ENCODE results near the gene DGKG.

DGKG gene

DNA sequence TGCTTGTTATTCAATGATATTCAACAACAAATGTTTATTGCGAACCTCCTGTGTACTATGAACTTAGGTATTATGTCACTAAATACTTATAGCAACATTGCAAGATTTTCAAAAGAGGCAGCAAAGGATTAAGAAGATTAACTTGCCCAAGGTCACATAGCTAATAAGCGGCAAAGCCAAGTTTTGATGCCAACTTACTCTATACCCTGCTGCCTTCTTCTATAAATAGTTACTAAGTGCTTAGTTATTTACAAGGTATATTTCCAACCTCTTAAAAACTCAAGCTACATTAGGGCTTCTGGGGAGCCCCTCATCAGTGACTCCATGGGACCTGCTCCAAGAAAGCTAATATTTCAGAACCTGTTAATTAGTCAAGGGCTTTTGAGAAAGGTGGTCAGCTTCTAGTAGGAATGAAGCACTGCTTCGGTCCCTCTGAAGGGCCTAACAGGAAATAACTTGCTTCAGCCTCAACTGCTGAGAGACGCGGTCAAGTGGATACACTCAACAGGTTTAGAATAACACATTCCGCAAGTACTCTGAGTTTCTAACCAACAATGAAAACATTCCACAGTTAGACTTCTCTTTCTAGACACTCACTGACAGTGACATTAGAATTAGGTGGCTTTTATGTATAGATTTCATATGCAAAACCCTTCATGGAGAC lies 125.5 kb downstream of the DGKG start:
- DNase-seq = no peak

DNA sequence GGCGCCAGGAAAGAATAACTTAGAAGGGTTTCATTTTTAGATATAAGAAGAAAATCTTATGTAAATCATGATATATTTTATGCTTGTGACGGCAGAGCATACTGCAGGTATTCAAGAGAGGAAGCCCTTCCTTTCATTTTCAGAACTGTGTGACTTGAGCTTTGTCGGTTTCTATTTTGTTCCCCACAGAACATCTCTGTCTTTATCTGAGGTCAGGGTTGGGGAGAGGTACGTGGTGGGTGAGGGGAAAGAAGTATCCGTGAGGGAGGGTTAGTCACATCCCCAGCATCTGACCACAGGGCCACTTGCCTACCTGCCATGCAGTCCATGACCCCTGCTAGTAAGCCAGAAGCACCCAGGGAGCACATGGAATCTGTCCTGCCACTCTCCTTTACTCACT lies 126.5 kb downstream of the DGKG start:
- DNase-seq = no peak

DNA sequence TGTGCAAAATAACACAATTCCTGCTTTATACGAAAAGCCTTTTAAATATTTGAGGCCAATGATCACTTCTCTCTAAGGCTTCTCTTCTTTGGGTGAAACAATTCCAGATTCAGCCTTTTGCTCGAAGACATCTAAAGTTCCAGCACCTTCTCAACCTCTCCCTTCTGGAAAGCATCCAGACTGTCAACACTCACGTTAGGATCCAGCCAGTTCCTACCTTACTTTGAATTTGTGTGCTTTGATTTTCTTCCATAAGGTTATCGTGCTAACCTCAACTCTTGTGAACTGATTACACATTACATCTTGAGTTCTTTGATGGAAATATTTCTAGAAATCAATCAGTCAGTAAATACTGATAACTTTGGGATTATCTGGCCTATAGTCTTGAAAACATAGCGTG lies 127.9 kb downstream of the DGKG start:
- no peak for DNase-seq

DNA sequence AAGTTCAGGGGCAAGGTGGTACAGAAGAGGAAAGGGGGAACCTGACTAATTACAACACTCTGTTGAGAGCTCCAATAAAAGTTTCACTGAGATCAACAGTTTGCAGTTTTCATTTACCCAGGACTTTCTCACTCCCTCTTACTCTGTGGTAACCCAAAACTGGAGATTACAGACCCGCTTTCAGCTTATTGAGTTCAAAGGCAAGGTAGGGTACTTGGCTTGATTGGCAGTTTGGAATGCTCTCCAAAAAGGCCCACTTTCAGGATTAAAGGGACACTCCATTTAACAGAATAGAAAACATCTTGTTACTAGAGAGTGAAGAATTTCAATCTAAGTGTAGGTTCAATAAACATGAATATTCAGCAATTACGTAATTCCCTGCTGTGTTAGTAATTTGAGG lies 135.6 kb downstream of the DGKG start:
- no peak for DNase-seq

DNA sequence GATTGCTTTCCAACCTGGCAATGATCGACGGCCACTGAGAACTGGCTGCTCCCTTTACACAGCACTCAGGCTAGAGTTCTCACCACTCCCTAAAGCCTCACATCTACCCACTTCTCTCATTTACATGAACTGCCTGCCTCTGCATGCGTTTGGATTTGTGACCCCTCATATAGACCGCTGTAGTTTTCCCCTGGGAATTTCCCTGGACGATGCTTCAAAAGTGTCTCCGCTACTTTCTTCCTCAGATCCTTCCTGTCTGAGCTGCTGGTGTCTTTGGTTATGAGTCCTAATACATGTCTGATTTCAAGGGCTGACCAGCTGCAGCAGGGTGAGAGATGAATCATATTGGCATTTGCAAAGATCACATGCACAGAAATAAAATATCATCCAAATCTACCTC lies 136.4 kb downstream of the DGKG start:
- DNase-seq = no peak

DNA sequence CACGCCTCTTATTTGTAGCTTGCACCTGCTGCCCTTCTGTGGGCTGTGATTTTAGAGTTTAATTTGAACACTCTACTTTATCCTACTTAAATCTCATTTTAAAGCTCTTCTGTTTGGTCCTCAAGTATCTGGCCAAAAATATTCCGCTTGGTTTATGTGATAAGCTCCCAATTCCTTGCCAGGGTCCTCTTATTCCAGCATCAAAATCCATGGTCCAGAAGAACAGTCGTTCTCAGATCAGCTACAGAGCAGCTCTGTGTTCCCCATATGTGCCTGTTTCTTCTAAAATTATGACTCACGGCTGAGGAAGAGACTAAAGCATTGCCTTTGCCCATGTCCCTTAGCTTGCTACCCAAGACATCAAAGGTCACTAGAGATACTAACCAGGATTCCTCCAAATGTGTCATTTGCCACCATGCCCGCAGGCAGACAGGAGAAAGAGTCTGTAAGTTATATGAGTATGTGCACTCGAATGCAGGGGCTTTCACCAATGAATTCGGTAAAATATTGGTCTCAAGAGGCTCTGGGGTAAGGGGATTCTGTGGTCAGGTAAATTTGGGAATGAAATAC lies 137.9 kb downstream of the DGKG start:
- no peak for DNase-seq

DNA sequence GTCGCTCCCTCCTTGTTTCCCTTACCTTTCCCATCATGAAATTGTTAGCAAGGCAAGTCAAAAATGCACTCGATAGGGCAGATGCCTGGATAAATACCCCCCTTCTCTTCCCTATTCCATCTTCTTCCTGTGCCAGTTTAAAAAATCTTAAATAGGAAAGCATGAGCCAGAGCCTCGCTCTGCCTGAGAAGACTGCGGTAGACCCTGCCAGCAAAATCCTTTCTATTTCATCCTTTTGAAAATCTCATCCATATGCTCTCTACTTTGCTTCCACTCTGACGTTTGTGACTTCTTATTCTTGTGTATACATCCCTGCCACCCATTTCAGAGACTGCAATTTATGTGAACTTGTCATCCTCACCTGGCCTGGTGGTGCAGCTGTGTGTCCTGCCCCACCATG lies 138.6 kb downstream of the DGKG start:
- DNase-seq = no peak

DNA sequence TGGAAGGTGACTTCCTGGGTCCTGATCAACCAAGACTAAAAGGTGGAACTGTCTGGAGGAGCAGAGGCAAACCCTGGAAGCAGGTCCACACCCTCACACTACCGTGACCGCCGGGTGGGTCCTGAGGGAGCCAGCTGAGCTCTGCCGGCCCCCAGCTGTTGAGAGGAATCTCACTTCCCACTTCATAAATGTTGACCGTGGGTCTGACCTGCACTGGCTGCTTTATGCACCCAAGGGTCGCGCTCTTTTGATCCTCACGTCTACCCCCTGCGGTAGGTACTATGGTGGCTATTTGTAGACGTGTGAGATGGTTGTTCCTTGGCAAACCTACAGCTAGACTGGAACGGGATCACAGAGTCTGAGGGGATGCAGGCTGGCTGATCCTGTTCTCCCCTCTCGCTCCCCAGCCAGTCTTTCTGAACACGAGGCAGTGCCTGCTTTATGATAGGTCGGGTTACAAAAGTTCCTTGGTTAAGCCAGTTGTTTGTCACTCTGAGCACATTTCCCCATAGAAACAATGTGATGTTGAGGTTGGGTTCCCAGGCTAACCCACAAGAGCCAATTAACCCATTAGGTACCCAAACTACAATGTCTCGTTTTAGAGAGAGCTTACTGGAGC lies 140.2 kb downstream of the DGKG start:
- DNase-seq = no peak

DNA sequence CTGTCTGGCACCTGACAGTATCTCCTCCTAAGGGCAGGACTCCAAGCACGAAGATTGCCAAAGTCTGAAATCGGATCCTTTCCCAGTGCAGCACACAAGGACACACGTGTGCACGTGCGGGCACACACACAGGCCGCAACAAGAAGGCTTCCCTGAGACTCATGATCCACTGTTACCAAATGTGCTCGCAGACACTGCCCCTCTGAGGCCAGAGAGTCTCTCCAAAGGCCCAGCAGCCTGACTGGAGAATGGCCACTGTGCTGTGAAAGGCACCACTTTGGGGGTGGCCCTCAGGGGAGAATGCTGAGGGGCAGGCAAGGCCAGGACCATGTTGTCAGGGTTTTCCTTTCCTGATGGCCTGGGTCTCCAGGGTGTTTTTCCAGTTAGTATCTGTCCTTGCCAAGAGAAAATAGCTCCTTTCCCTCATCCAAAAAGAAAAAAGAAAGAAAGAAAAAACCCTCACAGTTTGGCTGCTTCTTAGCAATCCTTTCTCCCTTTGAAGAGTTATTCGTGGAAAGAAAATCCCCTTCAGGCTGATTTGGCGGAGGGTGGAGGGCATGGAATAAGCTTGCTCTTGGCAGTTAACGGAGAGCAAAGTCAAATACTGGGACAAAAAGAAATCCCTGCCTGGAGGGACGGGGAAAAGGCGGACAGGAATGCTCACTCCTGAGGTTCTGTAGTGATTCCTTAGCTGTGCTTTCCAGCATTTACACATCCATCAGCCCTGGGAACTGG lies 141.0 kb downstream of the DGKG start:
- DNase-seq = no peak

DNA sequence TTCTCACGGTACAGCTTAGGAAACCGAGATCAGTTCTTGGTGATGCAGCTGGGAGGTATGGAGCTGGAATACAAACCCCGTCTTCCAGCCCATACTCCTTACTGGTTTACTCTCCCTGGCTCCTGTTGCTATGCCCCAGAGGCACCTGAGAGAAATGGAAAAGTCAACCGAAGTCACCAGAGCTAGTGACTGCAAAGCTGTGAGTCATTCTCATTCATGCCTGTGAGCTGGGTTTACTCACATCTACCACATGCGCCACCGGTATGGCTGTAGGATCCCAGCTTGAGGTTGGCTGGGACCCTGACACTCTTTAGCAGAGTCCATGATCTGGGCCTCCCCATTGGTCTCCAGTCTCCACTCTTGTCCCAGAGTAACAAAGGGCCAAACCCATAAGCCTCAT lies 141.7 kb downstream of the DGKG start:
- no peak for DNase-seq

DNA sequence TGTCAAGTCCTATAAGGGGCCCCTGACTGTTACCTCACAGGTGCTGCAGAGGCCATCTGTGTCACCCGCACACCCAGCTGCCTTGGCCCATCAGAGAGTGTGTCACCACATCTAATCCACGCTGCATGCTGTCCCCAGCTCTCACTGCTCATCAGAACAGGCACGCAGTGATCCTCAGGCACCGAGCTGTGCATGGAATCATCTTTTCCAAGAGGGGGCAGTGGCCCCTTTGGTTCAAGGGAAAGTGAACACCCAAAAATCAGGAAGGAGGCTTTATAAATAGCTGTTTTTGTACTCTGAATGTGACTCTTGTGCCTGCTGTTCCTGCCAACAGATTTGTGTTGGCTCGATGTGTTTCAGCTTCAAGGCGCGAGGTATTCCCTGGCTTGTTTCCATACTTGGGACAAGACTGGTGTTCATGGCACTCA lies 142.8 kb downstream of the DGKG start:
- DNase-seq = no peak

DNA sequence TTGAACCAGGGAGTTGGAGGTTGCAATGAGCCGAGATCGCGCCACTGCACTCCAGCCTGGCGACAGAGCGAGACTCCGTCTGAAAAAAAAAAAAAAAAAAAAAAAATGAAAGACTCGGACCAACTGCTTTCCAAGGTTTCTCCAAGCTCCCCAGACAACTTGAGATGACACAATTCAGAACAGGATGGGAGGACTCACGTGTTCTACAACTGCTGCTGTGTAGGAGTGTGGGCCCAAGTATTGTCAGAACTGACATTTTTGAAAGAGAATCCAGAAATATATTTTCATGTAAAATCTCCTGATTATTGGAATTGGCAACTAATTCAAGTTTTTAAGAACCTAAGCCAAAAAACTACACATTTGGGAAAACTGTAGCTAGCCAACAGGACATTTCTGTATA lies 143.6 kb downstream of the DGKG start:
- DNase-seq = no peak

DNA sequence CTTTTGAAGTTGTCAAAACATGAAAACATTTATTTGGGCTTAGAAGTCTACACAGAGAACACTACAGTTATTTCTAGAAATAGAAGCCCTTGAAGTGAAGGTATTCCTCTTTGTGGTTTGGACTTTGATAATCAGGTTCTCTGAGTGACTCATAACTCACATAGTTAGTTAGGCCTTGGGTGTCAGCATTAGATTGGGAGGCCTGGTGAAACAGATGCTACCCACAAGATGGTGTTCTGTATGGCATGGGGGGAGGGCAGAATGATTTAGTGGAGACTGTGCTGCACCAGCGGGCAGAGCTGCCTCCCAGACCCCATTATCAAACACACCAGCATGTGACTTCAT lies 144.2 kb downstream of the DGKG start:
- no peak for DNase-seq

DNA sequence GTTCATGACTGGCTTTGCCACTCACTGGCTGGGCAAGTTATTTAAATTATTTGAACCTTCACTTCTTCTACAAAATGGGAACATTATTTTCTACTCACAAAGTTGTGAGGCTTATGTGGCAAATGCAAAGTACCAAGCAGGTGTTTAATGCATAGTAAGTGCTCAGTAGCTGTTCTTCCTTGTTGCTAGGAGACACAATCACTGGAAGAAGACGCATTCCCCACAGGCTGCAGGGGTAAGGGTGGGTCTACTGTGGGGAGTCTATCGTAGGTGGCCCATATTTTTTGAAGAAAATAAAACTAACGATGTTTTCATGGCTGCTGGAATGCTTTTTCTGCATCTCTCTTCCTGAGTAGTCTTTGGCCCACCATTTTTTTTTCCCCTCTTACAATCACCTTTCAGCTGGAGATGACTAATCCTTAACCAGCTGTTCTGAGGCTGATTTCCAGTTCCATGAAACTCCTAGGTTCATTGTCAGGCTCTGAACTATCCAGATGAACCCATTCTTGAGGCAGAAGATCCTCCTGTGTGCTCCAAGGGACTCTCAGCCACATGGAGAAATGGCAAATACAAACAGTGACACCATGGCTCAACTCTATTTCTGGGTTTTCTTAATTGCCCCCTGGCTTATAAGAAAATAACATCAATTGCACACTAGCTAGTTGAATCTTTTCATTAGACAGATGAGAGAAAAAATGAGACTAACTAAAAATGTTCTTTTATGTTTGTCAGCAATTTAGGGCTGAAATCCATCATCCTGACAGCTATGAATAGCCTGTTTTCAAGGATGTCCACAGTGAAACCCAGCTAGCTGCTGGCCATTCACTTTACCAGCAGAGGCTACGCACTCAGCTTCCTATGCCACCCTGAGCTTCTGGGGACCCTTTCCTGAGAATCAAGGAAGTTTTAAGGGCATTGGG lies 144.9 kb downstream of the DGKG start:
- DNase-seq = no peak

DNA sequence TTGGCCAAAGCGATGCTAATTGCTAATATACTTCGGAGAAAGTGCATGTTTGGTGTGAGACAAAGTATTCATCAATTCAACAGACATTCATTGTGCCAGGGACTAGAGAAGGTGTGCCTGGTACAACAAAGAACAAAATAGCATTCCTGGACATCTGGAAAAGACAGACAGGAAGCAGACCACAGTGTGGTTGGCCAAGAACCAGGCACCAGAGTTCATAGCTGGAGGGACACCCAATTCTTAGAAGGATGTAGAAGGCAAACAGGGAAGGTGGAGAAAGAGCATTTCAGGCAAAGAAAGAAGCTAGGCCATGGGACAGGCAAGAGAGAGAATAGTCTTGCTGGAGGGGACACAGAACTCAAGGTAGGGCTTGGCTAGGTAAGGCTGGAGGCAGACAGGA lies 147.4 kb downstream of the DGKG start:
- no peak for DNase-seq

DNA sequence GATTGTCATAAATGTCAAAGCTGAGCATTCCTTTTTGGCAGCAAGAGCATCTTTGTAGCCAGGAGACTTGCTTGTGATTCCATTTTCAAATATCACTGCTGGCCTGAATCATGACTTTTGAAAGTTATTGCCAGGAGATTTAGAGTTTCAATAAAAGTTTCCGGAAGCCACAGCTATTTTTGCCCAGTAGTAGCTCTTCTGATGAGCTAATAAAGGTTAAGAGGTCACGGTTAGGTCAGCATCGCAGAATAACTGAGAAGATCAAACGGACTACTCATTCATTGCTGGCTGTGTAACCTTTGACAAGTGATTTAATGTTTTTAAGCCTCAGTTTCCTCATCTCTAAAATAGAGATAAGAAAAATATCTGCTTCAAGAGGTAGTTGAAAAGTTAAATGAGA lies 148.1 kb downstream of the DGKG start:
- DNase-seq = no peak

DNA sequence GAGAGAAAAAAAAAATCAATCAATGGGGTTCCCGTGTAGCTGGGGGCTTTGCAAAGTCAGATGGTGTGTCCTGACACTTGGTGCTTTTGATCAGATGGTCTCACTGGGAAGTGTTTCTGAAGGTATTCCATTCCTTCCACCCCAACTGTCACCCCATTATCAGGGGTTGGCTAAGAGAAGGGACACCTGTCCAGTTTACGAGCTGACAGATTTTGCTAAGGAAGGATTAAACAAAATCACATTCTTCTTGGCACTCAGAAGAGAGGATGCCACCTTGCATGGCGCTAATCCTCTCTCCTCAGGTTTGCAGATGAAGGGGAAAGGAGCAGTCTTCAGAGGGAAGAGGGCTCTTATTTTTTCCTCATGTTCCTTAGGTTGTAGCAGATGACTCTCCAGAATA lies 149.4 kb downstream of the DGKG start:
- no peak for DNase-seq

DNA sequence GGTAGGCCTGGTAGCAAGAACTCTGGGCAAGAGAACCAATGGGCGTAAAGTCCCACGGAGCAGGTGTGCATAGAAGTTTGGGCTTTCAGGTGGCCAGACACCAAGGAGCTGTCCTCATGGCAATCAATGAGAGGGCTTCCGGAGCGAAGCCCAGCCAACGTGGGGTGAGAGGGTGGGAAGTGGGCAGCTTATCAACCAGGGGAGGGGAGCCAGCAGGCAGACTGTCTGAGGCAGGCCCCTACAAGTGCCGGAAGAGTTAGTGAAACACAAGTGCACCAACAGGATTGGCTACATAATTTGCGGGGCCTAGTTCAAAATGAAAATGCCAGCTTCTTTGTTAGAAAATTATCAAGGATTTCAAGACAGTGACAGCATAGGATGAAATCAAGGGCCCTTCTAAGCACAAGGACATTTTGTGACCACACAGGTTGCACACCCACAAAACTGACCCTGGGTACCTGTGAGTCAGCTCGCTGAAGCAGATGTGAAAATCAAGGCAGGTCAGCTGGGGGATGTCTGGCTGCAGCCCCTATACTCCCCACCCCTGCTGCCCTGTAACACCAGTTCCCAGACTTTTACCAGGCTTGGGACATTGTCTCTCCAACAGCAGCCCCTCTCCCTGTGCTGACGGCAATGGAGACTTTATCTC lies 151.1 kb downstream of the DGKG start:
- no peak for DNase-seq

DNA sequence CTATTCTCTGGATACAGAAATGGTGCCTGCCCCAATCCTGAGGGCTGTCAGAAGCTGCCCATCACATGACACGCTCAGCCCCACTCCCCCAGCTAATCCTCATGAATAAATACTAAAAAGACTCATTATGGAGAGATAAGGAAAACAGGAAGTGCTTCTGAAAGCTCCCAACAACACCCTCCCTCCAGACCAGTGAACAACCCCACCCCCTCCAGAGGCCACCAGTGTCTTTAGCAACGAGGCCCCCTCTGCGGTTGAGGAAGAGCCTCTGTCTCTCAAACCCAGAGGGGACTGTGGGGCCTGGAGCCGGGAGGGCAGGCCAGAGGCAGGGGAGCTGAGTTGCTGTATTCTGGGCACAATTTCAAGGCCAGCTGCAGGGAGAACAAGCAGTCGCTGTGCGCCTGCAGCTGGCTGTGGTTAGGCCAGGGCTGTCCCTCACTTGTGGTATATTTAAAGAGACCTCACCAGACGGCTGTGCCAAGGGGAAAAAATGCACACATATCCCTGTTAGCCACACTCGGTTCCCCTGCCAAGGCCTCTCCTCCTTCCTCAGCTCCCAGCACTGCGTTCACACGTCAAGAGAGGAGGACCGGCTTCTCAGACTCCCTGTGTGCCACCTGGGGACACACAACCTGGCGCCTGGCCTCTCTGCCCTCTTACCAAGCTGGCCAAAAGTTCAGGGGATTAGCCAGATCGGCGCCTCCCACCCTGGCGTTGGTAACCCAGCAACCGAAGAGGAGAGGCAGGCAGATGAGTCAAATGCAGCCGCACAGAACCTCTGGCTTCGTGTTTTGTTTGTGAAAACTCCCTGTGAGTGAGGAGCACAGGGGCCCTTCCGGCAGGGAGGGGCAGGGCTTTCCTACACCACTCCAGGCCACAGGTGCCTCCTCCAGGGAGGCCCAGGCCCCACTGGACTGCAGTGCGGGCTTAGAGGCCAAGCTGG lies 152.0 kb downstream of the DGKG start:
- DNase-seq = no peak

DNA sequence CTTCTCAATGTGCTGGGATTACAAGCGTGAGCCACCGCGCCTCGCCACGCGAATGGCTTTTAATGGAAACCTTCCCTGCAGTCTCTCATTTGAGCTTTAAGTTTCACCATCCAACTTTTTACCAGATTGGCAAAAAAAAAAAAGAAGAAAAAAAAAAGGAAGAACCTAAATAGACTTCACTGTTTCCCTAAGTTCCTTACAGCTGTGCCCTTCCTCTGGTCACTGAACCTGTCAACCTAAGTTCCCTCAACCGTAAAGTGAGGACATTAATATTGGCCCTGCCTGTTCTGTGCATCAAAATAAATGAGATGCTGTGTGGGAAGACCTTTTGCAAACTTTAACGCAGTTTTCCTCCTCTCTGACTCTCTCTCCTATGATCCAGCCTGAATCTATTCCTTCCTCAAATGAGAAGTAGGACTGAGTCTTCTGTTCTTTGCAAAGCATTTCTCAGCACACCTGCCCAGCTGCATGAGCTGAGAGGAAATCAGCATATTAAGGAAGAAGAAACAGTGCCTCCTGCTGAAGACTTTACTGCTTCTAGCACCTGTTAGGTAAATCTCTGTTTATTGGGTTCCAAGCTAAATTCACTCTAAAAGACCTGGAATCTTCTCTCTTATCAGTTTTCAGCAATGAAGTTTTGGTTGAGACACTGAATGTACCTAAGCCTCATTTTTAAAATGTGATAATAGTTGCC lies 153.6 kb downstream of the DGKG start:
- no peak for DNase-seq

DNA sequence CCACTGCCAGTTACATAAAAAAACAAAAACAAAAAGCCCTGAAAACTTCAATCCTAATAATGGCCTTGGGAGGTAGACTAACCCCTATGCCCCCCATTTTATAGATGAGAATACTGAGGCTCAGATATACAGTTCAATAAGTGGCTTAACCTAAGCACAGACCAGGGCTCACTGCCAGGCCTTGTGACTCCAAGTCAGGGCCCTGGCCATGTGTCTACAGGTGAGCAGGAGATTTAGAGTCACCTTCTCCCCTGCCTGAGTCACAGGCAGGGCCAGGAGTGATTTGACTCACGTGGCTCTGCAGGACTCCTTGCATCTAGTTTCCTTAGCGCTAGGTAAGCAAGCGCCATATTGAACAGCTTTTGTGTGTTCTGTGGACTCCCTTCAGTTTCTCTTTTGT lies 154.5 kb downstream of the DGKG start:
- no peak for DNase-seq

Data from NCI-H187 treated with DMSO at 0.1 percent for 48 hours (cell line).